GM18870 (cell line): Measurements from ENCODE around the gene ZFYVE26.
"Not testable (repeated sequence)": the region's sequence is repeated elsewhere in the genome, so short reads cannot be mapped to it uniquely, and the experiment has no call there.

Experiments used
- ATAC-seq: cut with Tn5 transposase; IDR thresholded peaks from one replicate; pipeline ENCODE4 v1.9.1; 2021; ENCODE audit warnings: moderate library complexity; ENCODE audit not compliant: unreplicated experiment

Gene ZFYVE26

GRCh38 chr14:67759916-67760315 lies 56.5 kb downstream of the ZFYVE26 start:
- ATAC-seq, result no peak

DNA sequence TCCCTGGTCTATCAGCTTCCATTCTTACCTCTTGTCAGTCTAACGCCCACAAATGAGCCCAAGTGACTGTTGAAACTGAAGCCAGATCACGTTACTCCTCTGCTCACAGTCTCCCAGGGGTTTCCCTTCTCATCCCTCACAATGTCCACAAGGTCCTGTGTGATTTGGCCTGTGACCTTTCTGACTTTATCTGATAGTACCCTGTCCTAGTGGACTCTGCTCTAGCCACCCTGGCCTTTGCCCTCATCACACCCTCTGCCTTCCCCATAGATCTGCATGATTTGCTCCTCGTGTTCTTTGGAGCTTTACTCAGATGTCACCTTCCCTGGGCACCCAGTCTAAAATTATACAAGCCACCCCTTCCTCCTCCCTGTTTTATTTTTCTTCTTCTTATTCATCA lies 59.2 kb downstream of the ZFYVE26 start:
- ATAC-seq, result no peak

GRCh38 chr14:67756496-67756895 lies 59.9 kb downstream of the ZFYVE26 start:
- no peak for ATAC-seq

DNA sequence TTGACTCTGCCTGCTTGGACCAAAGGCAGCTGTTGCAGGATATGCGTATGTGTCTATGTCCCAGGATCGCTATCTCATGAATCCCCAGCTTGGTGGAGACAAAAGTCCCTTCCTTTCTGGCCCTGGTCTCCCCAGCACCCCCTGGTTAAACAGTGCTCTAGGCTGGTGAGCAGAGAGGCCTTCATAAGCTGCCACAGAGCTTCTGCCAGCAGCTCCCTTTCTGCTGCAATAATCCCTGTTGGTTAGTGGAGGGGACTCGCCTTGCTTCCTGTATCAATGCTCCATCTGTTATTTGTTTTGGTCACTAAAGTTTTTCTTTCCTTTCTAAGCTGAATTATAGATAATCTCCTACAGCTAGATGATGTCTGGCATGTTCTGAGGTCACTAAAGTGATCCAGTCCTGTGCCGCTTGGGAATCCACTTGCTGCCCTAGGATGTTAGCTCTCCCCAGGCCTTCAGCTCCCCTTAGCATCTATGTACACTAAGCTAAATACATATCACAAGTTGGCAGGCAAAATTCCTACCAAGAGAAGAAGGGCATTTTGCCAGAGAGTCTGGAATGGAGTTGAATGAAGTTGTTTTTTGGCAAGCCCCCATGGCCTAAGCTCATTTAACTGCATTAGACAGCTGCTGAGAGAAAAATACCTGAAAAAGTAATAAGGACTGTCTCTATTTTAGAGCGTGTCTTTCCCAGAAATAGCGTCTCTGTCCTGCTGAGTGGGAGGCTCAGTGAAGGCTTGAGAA lies 66.9 kb downstream of the ZFYVE26 start:
- no peak for ATAC-seq

- ATAC-seq, result no peak
Observed at GRCh38 chr14:67748312-67748711, 68.1 kb downstream of the ZFYVE26 start.

DNA sequence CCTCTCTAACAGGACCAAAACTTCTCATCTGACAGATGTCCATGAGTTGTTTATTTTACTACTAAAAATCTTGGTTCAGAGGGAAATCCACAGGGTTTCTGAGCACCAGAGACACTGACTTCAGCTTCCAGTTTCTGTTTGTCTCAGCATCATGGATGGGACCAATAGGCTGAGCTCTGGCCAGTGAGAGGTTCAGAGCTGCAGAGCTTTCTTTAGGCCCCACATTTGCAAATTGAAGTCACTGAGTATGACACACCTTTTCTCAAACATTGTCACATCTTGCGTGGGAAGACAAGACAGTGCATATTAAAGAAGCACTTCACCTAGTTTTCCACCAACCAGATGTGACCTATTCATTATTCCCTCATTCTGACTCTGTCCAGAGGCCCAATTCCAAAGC lies 69.5 kb downstream of the ZFYVE26 start:
- no peak for ATAC-seq

DNA sequence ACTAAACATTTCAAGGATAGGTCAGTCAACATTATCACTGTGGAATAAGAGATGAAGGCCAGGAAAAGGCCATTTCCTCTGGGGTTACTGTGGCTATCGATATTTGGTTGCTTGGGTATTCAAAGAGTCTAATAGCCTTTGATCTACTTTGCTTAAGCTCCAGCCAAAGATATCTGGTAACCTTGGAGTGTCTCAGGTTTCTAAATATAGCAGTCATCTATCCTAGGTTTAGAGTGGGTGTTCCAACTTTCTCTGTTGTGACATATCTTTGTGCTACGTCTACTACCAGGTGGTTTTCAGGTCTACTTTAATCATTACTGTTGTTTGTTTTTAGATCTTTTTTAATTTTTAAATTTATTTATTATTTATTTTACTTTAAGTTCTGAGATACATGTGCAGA lies 72.3 kb downstream of the ZFYVE26 start:
- ATAC-seq, result no peak

- ATAC-seq, result no peak
Observed at GRCh38 chr14:67738740-67739504, 77.5 kb downstream of the ZFYVE26 start.

DNA sequence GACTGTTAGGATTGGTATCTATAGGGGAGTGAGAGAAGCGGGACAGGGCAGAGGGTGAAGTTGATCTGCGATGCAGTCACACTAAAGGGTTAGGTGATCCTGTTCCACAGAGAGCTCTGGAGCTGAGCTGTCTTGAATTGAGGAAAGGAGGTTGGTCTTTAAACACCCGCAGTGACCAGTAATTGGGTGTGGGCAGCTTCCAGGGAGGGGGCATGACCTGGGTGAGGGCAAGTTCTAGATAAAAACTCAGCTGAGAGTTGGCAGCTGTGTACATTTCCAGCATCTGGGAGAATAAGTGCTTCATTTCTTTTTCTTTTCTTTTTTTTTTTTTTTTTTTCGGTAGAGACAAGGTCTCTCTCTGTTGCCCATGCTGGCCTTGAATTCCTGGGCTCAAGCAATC lies 79.6 kb downstream of the ZFYVE26 start:
- no peak for ATAC-seq

GRCh38 chr14:67735336-67736147 lies 80.8 kb downstream of the ZFYVE26 start:
- ATAC-seq, result no peak

DNA sequence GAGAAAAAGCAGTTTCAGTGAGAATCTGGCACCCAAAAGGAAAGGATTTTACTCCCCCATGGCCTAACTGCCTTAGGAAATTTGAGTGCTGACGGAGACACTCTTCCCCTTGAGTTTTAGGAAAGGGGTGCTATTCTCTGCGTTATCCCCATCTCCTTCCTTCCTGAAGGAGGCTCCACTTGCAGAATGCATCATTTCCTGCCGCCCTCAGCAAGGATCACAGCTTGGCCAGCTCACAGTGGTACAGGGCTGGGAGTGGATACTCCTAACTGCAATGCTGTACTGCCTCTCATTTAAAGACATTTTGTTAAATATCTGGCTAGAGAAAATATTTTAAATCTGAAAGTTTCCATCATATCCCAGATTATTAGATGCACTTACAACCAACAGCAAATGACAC lies 81.7 kb downstream of the ZFYVE26 start:
- no peak for ATAC-seq

DNA sequence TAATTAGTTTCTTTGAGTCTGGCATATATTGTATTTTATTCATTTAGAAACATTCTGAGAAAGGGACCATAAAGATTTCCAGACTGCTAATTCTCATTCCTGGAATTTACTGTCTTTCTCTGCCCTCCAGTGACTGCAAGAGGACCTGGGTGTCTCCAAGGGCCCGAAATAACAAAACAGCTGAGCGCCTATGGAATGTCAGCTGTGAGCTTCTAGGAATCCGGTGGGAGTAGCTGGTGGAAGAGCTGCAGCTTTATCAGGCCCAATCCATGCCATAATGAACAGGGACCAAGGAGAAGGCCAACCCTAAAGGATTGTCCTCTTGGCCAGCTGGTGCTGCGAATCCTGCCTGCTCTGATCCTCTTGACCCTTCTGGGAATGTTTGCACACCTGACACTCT lies 82.8 kb downstream of the ZFYVE26 start:
- no peak for ATAC-seq

DNA sequence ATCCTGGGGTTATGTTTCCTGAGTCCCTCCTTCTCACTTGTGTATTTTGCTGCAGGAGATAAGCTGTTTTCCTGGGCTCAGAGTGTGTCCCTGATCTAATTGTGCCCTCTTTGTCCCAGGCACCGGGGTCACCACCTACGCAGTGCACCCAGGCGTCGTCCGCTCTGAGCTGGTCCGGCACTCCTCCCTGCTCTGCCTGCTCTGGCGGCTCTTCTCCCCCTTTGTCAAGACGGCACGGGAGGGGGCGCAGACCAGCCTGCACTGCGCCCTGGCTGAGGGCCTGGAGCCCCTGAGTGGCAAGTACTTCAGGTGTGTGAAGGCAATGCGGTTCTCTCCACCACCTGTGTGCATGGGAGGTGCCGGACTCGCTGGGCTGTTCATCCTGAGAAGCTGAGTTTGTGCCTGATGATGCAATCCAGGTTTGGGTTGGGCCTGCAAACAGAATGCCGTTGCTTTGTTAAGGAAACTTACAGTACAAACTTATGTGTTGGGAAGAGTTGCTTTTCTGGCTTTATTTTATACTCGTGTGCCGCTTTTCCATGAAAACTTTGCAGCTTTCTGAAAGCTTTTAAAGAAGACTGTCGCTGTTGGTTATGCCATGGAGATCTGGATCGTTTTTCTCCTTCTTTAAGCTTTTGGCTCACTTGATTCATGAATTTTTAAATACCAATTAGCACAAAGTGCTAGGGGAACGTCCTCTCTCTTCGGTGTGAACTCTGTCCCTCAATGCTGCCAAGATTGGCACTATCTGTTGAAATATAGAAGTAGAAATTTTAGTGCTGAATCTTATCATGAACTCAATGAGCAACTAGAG lies 87.1 kb downstream of the ZFYVE26 start:
- ATAC-seq, result no peak

DNA sequence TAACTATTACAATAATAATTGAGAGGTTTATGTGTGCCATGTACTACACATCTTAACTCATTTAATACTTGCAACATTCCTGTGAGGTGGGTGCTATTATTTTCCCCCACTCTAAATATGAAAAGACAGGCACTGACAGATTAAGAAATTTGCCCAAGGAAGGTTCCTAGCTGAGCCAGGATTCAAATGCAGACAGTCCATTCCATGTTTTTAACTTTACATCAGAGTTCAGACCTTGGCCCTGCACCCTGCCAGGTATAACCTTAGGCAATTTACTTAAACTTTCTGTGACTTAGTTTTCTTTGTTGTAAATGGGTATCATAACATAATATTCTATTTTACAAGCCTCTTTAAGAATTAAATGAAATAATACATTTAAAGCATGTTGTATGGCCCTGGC lies 88.1 kb downstream of the ZFYVE26 start:
- no peak for ATAC-seq

GRCh38 chr14:67727361-67727760 lies 89.0 kb downstream of the ZFYVE26 start:
- no peak for ATAC-seq

DNA sequence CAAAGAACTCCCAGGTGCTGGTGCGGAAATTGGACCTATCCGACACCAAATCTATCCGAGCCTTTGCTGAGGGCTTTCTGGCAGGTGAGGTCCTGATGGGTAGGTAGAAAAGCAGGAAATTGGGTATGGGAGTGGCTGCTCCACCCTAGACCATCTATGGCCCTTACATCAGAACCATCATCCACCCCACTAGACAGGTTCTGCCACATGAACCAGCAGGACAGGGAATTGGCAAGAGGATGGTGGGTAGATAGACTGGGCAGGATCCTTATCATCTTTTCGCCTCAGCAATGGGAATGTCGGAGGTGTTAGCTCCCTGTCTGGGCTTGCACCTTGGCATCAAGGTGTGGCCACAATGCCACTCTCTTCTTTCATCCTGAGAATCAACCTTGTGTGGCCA lies 91.2 kb downstream of the ZFYVE26 start:
- no peak for ATAC-seq

DNA sequence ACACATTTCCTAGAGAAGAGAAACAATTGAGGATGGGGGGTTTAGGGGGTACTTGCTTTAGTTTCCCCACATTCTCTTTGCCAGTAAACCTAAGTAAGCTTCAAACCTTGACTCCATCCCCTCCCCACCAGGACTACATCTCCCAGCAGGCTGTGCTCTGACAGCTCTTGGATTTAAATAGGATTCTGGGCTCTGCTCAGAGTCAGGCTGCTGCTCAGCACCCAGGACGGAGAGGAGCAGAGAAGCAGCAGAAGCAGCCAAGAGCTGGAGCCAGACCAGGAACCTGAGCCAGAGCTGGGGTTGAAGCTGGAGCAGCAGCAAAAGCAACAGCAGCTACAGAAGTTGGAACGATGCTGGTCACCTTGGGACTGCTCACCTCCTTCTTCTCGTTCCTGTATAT lies 94.1 kb downstream of the ZFYVE26 start:
- no peak for ATAC-seq

- ATAC-seq, result no peak
Observed at GRCh38 chr14:67721875-67722274, 94.5 kb downstream of the ZFYVE26 start.

GRCh38 chr14:67719866-67720265 lies 96.5 kb downstream of the ZFYVE26 start:
- ATAC-seq, result no peak

GRCh38 chr14:67719385-67719784 lies 97.0 kb downstream of the ZFYVE26 start:
- ATAC-seq, result not testable (repeated sequence)

- ATAC-seq, result no peak
Observed at GRCh38 chr14:67718265-67718664, 98.1 kb downstream of the ZFYVE26 start.
